Gastroesophageal sphincter (tissue), 4 donors: ENCODE results near the gene FAM149A. TPM values are rescaled to one million over a fixed set of nuclear protein-coding genes. Genes with fewer than 3 reads are reported as not detected.
A peak's percentile ranks its signal among the peaks of the same experiment; 100 is the strongest.

Experiments
- ATAC-seq: fragments of 150-250 bp; one replicate; pipeline ENCODE4 v1.9.1; 2016; ENCODE audit warnings: mild to moderate bottlenecking, moderate library complexity
- H3K27ac ChIP-seq, 4 donors: fragments of 200-600 bp; sonication (generic) in 3 of 4; 1 replicate in 3 of 4; 2 replicates in 1 of 4; pipeline ENCODE4 v1.5.1; 2016 to 2019
- H3K27me3 ChIP-seq: fragments of 200-600 bp; sonication (generic); one replicate; pipeline ENCODE4 v1.5.1; 2019
- H3K36me3 ChIP-seq, 2 donors: fragments of 200-600 bp; sonication (generic); one replicate each; pipeline ENCODE4 v1.5.1; 2019; ENCODE audit warnings: control low read depth in 1 of 2
- H3K4me1 ChIP-seq, 3 donors: fragments of 200-600 bp; sonication (generic); 1 replicate in 2 of 3; 2 replicates in 1 of 3; pipeline ENCODE4 v1.5.1; 2016 to 2019; ENCODE audit warnings: control low read depth in 2 of 3
- H3K4me3 ChIP-seq, 2 donors: fragments of 200-600 bp; sonication (generic); one replicate each; pipeline ENCODE4 v1.5.1; 2019; ENCODE audit warnings: mild to moderate bottlenecking in 1 of 2, moderate library complexity in 1 of 2
- H3K9me3 ChIP-seq, 3 donors: fragments of 200-600 bp; sonication (generic); one replicate each; pipeline ENCODE4 v1.5.1; 2017 to 2019; ENCODE audit warnings: control low read depth in 2 of 3
- EP300 ChIP-seq: sonication (generic); formaldehyde crosslinking; IDR thresholded peaks from one replicate; pipeline ENCODE4 v1.6.1; 2017; ENCODE audit warnings: antibody characterized with exemption, mild to moderate bottlenecking
- POLR2A ChIP-seq, 2 donors: fragments of 450-650 bp; IDR thresholded peaks; one replicate each; pipeline ENCODE4 v1.6.1; 2017; ENCODE audit warnings: antibody characterized with exemption in 2 of 2, mild to moderate bottlenecking in 2 of 2, moderate library complexity in 1 of 2
- POLR2AphosphoS5 ChIP-seq: sonication (generic); formaldehyde crosslinking; IDR thresholded peaks from one replicate; pipeline ENCODE4 v1.6.1; 2017; ENCODE audit warnings: antibody characterized with exemption
- WGBS, 2 donors: methylation state at CpG; one replicate each; pipeline ENCODE4 v1.1.5; 2018; ENCODE audit warnings: low coverage in 1 of 2; 5-methylcytosine and 5-hydroxymethylcytosine counted together
- total RNA-seq, 4 donors: library from RNA; depleted of rRNA; stranded (reverse); fragments of >200 nt; gene quantifications; one replicate each; pipeline ENCODE4 v1.1.0, GENCODE V29; 2016
- TF ChIP-seq, protein P1 (sequence below), 4 experiments: fragments of 200-600 bp in 2 of 4; fragments of 450-650 bp in 2 of 4; sonication (generic) in 1 of 4; IDR thresholded peaks; one replicate each; pipeline ENCODE4 v1.5.1; 2017 to 2019; ENCODE audit warnings: antibody characterized with exemption in 4 of 4, mild to moderate bottlenecking in 2 of 4, moderate library complexity in 2 of 4

The FAM149A gene
- total RNA-seq, 4 donors from 2014 or later = 24.9 to 39.8 (median 32.7) TPM

DNA sequence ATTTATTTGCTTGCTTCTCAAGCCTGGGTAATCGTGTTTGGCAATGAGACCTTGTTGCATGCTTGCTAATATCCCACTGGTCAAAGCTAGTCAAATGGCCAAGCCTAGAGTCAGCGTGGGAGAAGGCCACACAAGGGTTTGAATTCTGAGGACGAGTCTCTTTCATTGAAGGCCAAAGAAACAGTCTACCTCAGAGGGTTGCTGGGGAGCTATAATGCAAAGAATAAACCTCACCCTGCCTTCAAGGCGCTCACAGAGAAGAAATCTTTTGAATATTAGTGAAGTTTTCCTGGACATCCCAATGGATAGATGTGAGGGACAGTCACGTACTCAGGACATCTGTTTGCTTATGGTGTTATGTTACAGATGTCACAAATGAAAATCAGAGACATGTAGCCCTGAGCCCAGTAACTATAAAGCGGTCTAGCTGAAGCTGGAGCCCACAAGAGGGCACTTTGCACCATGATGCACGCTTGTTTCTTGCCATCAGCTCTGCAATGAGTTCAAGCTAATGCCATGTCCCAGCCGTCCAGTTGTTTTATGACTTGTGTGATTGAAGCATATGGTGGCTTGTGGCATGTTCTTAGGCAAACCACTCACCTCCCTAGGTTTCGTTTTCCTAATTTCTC is 36.6 kb upstream of the FAM149A start:
- 48 to 51% methylated on average over 6 to 9 of the region's 9 CpGs for WGBS, 2 donors
- H3K27me3 ChIP-seq = no peaks in the 10 kb centered on the region
- H3K36me3 ChIP-seq = no peaks in the 10 kb centered on the region
- TF ChIP-seq, protein P1, sequence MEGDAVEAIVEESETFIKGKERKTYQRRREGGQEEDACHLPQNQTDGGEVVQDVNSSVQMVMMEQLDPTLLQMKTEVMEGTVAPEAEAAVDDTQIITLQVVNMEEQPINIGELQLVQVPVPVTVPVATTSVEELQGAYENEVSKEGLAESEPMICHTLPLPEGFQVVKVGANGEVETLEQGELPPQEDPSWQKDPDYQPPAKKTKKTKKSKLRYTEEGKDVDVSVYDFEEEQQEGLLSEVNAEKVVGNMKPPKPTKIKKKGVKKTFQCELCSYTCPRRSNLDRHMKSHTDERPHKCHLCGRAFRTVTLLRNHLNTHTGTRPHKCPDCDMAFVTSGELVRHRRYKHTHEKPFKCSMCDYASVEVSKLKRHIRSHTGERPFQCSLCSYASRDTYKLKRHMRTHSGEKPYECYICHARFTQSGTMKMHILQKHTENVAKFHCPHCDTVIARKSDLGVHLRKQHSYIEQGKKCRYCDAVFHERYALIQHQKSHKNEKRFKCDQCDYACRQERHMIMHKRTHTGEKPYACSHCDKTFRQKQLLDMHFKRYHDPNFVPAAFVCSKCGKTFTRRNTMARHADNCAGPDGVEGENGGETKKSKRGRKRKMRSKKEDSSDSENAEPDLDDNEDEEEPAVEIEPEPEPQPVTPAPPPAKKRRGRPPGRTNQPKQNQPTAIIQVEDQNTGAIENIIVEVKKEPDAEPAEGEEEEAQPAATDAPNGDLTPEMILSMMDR (IDR thresholded peaks at IDR 0.05) = peak; percentile 10 to 75 (median 43)
- TF ChIP-seq POLR2AphosphoS5 = peak; percentile 27
- TF ChIP-seq POLR2A (IDR thresholded peaks at IDR 0.05) = no peak
- TF ChIP-seq EP300 = no peak
- peak; percentile 81 for ATAC-seq
- no peaks in the 10 kb centered on the region for H3K9me3 ChIP-seq
- peaks cover 0 to 32% (median 4%) of the 10 kb centered on the region in 3 donors for H3K4me1 ChIP-seq
- H3K27ac ChIP-seq = peak overlapping the region; percentile 63 to 89 (median 78)
- H3K4me3 ChIP-seq = peak overlapping the region; percentile 56 to 99

DNA sequence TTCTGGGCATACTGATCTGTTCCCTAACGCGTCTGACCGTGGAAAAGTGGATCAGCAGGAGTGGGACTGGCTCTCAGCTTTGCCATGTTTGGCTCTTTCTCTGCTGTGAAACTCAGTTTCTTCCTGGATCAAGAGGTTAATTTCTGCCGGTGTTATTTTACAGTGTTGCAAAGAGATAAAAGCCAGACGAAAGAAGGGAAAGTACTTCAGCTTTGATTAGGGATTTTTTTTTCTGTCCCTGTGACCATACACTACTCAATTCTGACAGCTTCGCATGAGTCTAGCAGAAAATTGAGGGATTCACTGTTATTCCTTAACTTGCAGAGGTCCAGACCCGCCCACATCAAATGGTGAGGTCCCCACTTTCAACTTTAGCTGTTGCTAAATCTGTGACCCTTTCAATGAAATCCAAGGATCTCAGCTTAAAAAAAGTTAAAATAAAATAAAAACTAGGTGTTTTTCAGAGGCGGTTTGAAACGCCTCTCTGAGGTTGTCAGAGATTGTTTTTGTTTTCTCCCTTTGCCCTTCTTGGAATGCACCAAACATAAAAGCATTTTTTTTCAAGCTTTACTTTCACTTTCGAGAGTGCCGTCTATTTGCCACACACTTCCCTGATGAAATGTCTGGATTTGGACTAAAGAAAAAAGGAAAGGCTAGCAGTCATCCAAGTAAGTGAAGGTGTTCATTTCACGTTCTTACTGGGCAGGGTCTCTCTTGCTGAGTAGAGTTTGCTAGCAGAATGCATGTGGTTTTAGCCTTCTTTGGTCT is 35.7 kb upstream of the FAM149A start, which contains the start of gene TLR3:
TSS of gene TLR3 (plus strand) at position 576 of the 768 bp plus-strand sequence. CDS start 7,464 bp downstream, outside the sequence.
- Histone ChIP-seq H3K4me1 (peaks cover 0 to 32% (median 4%) of the 10 kb centered on the region in 3 donors), H3K27ac (peak within 1 kb of the TSS; percentile 63 to 89 (median 78)), H3K9me3 (no peaks in the 10 kb centered on the region), H3K36me3 (no peaks in the 10 kb centered on the region), H3K4me3 (peak within 1 kb of the TSS; percentile 56 to 99), H3K27me3 (no peaks in the 10 kb centered on the region)
- ATAC-seq = peak; percentile 48
- TF ChIP-seq, protein P1 (IDR thresholded peaks at IDR 0.05) = no peak
- TF ChIP-seq POLR2A (IDR thresholded peaks at IDR 0.05) (no peak), POLR2AphosphoS5 (no peak), EP300 (no peak)
- 1 to 2% methylated on average over 12 of the region's 12 CpGs for WGBS, 2 donors

- no peak for ATAC-seq
- H3K27me3 ChIP-seq = no peaks in the 10 kb centered on the region
- H3K4me3 ChIP-seq = peak overlapping the region; percentile 56 to 99
- 78 to 79% methylated on average over 4 of the region's 4 CpGs for WGBS, 2 donors
- peak overlapping the region in 3 of 4 donors; percentile 63 to 79 (median 76) for H3K27ac ChIP-seq
- H3K4me1 ChIP-seq = peaks cover 0 to 32% (median 4%) of the 10 kb centered on the region in 3 donors
- no peaks in the 10 kb centered on the region for H3K9me3 ChIP-seq
- H3K36me3 ChIP-seq = no peaks in the 10 kb centered on the region
- TF ChIP-seq EP300 (no peak), POLR2A (IDR thresholded peaks at IDR 0.05) (no peak), POLR2AphosphoS5 (no peak)
- TF ChIP-seq, protein P1 (IDR thresholded peaks at IDR 0.05) = no peak
Measured at GRCh38 chr4:186069729-186070128, 34.8 kb upstream of the FAM149A start.

DNA sequence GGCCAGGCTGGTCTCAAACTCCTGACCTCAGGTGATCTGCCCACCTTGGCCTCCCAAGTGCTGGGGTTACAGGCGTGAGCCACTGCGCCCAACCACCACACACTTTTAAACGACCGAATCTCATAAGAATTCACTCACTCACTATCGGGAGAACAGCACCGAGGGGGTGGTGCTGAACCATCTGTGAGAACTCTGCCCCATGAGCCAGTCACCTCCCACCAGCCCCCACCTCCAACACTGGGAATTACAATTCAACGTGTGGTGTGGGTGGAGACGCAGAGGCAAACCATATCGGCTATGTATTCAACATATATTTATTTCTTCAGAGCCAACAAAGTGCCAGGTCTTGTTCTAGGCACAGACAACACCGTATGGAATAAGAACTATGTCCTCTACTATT is 32.0 kb upstream of the FAM149A start:
- no peak for ATAC-seq
- WGBS, 2 donors = 90 to 100% methylated on average over 3 to 10 of the region's 10 CpGs
- no peak for TF ChIP-seq POLR2AphosphoS5
- no peak for TF ChIP-seq POLR2A (IDR thresholded peaks at IDR 0.05)
- TF ChIP-seq, protein P1 (IDR thresholded peaks at IDR 0.05) = no peak
- no peak for TF ChIP-seq EP300

More for the DNA sequence above, 32.0 kb upstream of the FAM149A start:
- no peak overlapping the region for H3K27ac ChIP-seq
- no peaks in the 10 kb centered on the region for H3K9me3 ChIP-seq
- peaks cover 0 to 32% (median 4%) of the 10 kb centered on the region in 3 donors for H3K4me1 ChIP-seq
- H3K36me3 ChIP-seq = peaks cover 0 to 8% of the 10 kb centered on the region in 2 donors
- H3K4me3 ChIP-seq = no peak overlapping the region
- H3K27me3 ChIP-seq = no peaks in the 10 kb centered on the region
